HG03575 (cell line): ENCODE data around the gene CAVIN3.
"Not testable (repeated sequence)": the region's sequence is repeated elsewhere in the genome, so short reads cannot be mapped to it uniquely, and the experiment has no call there.

ENCODE experiments used
- ATAC-seq: cut with Tn5 transposase; IDR thresholded peaks from one replicate; pipeline ENCODE4 v1.9.1; 2021; ENCODE audit not compliant: unreplicated experiment, insufficient number of reproducible peaks, low FRiP score; ENCODE audit errors: extremely low read depth

The CAVIN3 gene

DNA sequence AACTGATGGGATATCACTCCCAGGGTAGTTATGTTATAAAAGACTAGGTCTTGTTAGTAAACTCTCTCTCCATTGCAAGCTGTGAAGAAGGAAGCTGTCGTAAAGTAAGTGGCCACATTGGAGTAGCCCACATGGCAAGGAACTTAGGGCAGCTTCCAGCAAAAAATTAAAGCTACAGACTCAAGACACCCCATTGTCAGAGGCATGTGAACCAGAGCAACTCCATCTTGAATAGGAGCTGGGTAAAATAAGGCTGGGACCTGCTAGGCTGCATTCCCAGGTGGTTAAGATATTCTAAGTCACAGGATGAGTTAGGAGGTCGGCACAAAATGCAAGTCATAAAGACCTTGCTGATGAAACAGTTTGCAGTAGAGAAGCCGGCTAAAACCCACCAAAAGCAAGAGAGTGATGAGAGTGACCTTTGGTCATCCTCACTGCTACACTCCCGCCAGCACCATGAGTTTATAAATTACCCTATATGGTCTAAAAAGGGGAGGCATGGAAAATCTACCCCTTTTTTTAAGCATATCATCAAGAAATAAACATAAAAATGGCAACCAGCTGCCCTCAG, 36.8 kb downstream of the CAVIN3 start:
- ATAC-seq = no peak

DNA sequence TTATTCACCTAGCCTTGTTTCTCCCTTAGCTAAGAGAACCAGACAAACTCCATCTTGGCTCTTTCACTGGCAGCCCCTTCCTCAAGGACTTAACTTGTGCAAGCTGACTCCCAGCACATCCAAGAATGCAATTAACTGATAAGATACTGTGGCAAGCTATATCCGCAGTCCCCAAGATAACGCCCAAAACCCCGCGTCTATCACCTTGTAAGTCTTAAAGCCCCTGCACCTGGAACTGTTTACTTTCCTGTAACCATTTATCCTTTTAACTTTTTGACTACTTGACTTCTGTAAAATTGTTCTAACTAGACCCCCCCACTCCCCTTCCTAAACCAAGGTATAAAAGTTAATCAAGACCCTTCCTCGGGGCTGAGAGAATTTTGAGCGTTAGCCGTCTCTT, 39.5 kb downstream of the CAVIN3 start:
- ATAC-seq = not testable (repeated sequence)

DNA sequence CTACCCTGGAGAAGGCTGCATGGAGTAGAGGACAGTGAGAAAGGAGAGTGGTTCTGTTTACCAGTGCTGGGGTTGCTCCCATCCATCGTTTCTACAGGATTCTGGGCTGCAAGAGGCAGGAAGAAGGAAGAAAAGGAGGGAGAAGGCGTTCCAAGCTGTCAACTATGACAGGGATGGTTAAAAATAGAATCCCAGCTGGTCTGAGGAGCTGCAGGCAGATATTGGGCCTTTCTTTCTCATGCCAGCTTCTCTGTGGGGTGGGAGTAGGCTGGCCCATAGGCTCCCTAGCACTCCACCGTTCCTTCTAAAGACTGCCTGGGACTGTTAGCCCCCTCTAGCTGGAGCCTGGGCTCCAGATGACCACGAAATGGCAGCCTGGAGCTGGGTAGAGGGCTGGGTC, 47.1 kb downstream of the CAVIN3 start:
- no peak for ATAC-seq

DNA sequence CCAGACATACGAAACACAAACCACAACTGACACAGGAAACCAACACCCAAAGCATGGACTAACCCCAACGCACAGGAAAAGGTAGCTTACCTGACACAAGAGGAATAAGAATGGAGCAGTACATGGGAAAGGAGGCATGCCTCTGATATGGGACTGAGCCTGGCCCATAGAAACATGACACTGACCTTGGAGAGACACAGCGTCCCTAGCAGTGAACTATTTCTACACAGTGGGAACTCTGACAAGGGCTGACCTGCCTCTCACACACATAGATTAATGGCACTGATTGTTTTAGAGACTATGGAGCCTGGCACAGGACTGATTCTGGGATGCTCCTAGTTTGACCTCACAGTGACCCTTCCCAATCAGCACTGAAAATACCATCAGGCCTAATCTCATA, 48.7 kb downstream of the CAVIN3 start:
- no peak for ATAC-seq

DNA sequence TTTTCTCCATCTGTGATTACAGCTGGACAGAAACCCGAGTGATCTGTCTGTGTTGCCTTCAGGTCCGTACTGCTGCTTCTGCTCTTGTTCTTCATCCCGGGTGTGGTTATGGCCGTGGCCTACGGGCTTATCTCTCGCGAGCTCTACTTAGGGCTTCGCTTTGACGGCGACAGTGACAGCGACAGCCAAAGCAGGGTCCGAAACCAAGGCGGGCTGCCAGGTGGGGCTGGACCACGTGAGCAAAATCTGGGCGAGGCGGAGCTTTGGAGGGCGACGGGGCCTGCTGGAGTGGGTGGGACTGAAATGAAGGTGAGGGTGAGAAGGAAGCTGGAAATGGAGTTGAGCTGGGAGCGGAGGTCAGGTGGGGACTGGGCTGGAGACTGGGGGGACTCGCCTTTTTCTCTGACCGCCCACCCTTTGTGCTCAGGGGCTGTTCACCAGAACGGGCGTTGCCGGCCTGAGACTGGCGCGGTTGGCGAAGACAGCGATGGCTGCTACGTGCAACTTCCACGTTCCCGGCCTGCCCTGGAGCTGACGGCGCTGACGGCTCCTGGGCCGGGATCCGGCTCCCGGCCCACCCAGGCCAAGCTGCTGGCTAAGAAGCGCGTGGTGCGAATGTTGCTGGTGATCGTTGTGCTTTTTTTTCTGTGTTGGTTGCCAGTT, 49.6 kb downstream of the CAVIN3 start:
- ATAC-seq = no peak

DNA sequence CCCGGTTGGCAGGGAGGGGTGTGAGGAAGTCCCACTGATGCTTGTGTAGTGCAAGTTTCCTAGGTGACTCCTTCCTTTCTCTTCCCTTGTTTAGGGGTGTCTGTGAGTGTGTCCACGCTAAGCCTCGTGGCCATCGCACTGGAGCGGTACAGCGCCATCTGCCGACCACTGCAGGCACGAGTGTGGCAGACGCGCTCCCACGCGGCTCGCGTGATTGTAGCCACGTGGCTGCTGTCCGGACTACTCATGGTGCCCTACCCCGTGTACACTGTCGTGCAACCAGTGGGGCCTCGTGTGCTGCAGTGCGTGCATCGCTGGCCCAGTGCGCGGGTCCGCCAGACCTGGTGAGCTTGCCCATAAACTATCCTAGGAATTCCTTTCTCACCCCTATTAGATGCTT, 50.3 kb downstream of the CAVIN3 start:
- ATAC-seq = no peak
